B cell (primary cell): Measurements from ENCODE around the gene NPAS2.

Experiments
- EZH2 ChIP-seq: IDR thresholded peaks from 2 replicates; pipeline ENCODE4 v1.6.1; 2012; ENCODE audit warnings: borderline replicate concordance, low read depth, mild to moderate bottlenecking, moderate library complexity, low read length; ENCODE audit not compliant: insufficient read depth, poor library complexity, severe bottlenecking
- TF ChIP-seq, protein P1 (sequence below): fragments of 200-600 bp; IDR thresholded peaks from one replicate; pipeline ENCODE4 v1.8.0; 2022; ENCODE audit warnings: antibody characterized with exemption, mild to moderate bottlenecking

DNA sequence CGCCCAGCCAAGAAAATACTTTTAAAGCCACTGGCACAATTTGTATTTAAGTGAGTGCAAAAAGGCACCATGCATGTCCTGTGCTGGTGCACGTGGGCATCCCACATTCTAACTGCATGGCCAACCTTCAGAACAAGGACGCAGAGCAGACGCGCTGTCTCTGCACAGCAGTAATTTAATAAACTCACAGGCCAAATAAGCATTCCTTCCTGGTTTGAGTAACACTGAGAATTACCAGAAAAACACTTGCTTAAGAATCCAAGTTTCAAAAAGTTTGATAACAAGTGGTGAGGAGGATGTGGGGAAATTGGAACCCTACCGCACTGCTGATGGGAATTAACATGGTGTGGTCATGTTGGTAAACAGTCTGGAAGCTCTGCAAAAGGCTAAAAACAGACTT lies 220.8 kb downstream of the NPAS2 start:
- TF ChIP-seq, protein P1, sequence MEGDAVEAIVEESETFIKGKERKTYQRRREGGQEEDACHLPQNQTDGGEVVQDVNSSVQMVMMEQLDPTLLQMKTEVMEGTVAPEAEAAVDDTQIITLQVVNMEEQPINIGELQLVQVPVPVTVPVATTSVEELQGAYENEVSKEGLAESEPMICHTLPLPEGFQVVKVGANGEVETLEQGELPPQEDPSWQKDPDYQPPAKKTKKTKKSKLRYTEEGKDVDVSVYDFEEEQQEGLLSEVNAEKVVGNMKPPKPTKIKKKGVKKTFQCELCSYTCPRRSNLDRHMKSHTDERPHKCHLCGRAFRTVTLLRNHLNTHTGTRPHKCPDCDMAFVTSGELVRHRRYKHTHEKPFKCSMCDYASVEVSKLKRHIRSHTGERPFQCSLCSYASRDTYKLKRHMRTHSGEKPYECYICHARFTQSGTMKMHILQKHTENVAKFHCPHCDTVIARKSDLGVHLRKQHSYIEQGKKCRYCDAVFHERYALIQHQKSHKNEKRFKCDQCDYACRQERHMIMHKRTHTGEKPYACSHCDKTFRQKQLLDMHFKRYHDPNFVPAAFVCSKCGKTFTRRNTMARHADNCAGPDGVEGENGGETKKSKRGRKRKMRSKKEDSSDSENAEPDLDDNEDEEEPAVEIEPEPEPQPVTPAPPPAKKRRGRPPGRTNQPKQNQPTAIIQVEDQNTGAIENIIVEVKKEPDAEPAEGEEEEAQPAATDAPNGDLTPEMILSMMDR = no peak
- TF ChIP-seq EZH2 = no peak
